HG03575 (cell line): ENCODE data around the gene TAS2R8.
"Not testable (repeated sequence)": the region's sequence is repeated elsewhere in the genome, so short reads cannot be mapped to it uniquely, and the experiment has no call there.

ENCODE experiments used
- ATAC-seq: cut with Tn5 transposase; IDR thresholded peaks from one replicate; pipeline ENCODE4 v1.9.1; 2021; ENCODE audit not compliant: unreplicated experiment, insufficient number of reproducible peaks, low FRiP score; ENCODE audit errors: extremely low read depth

TAS2R8 gene

GRCh38 chr12:10807186-10807585 lies at the start of gene TAS2R8:
Gene TAS2R8, minus strand, starts transcription at chr12:10807286. Its CDS starts 306 bp downstream, at chr12:10806980.
- no peak for ATAC-seq

GRCh38 chr12:10855807-10856206 lies 48.7 kb upstream of the TAS2R8 start:
- no peak for ATAC-seq

- ATAC-seq: no peak
Measured at GRCh38 chr12:10853776-10854175, 46.7 kb upstream of the TAS2R8 start.

GRCh38 chr12:10851243-10851858 lies 44.3 kb upstream of the TAS2R8 start:
- no peak for ATAC-seq

- no peak for ATAC-seq
Measured at GRCh38 chr12:10849425-10849878, 42.4 kb upstream of the TAS2R8 start, which contains the start of gene PRR4. Gene PRR4, minus strand, starts transcription at chr12:10849475. Its CDS starts 38 bp downstream, at chr12:10849437.

GRCh38 chr12:10847744-10848143 lies 40.7 kb upstream of the TAS2R8 start:
- ATAC-seq: no peak

GRCh38 chr12:10842862-10843261 lies 35.8 kb upstream of the TAS2R8 start:
- ATAC-seq: no peak

GRCh38 chr12:10838461-10838860 lies 31.4 kb upstream of the TAS2R8 start:
- ATAC-seq: no peak

- no peak for ATAC-seq
Measured at GRCh38 chr12:10829994-10830393, 22.9 kb upstream of the TAS2R8 start.

GRCh38 chr12:10826258-10826657 lies 19.2 kb upstream of the TAS2R8 start, which contains the start of gene TAS2R10:
Gene TAS2R10, minus strand, starts transcription at chr12:10826358. Its CDS starts 89 bp downstream, at chr12:10826269.
- ATAC-seq: no peak

GRCh38 chr12:10824957-10825356 lies 17.9 kb upstream of the TAS2R8 start:
- no peak for ATAC-seq

GRCh38 chr12:10811883-10812536 lies 4.9 kb upstream of the TAS2R8 start:
- no peak for ATAC-seq

GRCh38 chr12:10810068-10810467 lies 3.0 kb upstream of the TAS2R8 start, which contains the start of gene TAS2R9:
Gene TAS2R9, minus strand, starts transcription at chr12:10810168. Its CDS starts 93 bp downstream, at chr12:10810075.
- no peak for ATAC-seq

- no peak for ATAC-seq
Measured at GRCh38 chr12:10802587-10802986, 4.5 kb downstream of the TAS2R8 start, which contains the start of gene TAS2R7. Gene TAS2R7, minus strand, starts transcription at chr12:10802627. Its CDS starts 57 bp downstream, at chr12:10802570.

- ATAC-seq: no peak
Measured at GRCh38 chr12:10801741-10802140, 5.3 kb downstream of the TAS2R8 start.

GRCh38 chr12:10794222-10794621 lies 12.9 kb downstream of the TAS2R8 start:
- ATAC-seq: no peak

GRCh38 chr12:10791769-10792168 lies 15.3 kb downstream of the TAS2R8 start:
- ATAC-seq: not testable (repeated sequence)

- no peak for ATAC-seq
Measured at GRCh38 chr12:10783252-10783651, 23.8 kb downstream of the TAS2R8 start.

- no peak for ATAC-seq
Measured at GRCh38 chr12:10779103-10779502, 28.0 kb downstream of the TAS2R8 start.

GRCh38 chr12:10771132-10771733 lies 35.9 kb downstream of the TAS2R8 start:
- no peak for ATAC-seq
